T-helper 1 cell (primary cell): ENCODE results near the gene GJA1.
"Not testable (repeated sequence)": the region's sequence is repeated elsewhere in the genome, so short reads cannot be mapped to it uniquely, and the experiment has no call there.

ENCODE experiments used
- DNase-seq, 5 donors: peaks; one replicate each; pipeline ENCODE4 v3.0.0-alpha.2; 2012 to 2020

GJA1 gene

GRCh38 chr6:121437851-121438651, 2.6 kb downstream of the GJA1 start:
- no peak for DNase-seq

GRCh38 chr6:121438869-121439268, 3.4 kb downstream of the GJA1 start:
- no peak for DNase-seq

- DNase-seq: no peak
Measured at GRCh38 chr6:121439475-121439874, 4.0 kb downstream of the GJA1 start.

- no peak for DNase-seq
Measured at GRCh38 chr6:121439926-121440325, 4.5 kb downstream of the GJA1 start.

GRCh38 chr6:121441477-121441876, 6.0 kb downstream of the GJA1 start:
- no peak for DNase-seq

GRCh38 chr6:121442576-121442975, 7.1 kb downstream of the GJA1 start:
- no peak for DNase-seq

- no peak for DNase-seq
Measured at GRCh38 chr6:121443971-121444541, 8.6 kb downstream of the GJA1 start.

GRCh38 chr6:121446705-121447104, 11.3 kb downstream of the GJA1 start:
- not testable (repeated sequence) for DNase-seq

- DNase-seq: not testable (repeated sequence)
Measured at GRCh38 chr6:121447746-121448145, 12.3 kb downstream of the GJA1 start.

GRCh38 chr6:121448528-121448927, 13.1 kb downstream of the GJA1 start:
- DNase-seq: not testable (repeated sequence)

GRCh38 chr6:121449331-121449730, 13.9 kb downstream of the GJA1 start:
- DNase-seq: no peak

- DNase-seq: no peak
Measured at GRCh38 chr6:121450242-121450641, 14.8 kb downstream of the GJA1 start.

- DNase-seq: no peak
Measured at GRCh38 chr6:121451250-121451649, 15.8 kb downstream of the GJA1 start.

GRCh38 chr6:121453191-121453590, 17.7 kb downstream of the GJA1 start:
- no peak for DNase-seq

- DNase-seq: no peak
Measured at GRCh38 chr6:121460170-121460569, 24.7 kb downstream of the GJA1 start.

GRCh38 chr6:121463087-121463486, 27.6 kb downstream of the GJA1 start:
- no peak for DNase-seq

- no peak for DNase-seq
Measured at GRCh38 chr6:121465101-121465500, 29.7 kb downstream of the GJA1 start.

GRCh38 chr6:121479486-121480098, 44.1 kb downstream of the GJA1 start:
- no peak for DNase-seq

- DNase-seq: no peak
Measured at GRCh38 chr6:121480099-121480713, 44.8 kb downstream of the GJA1 start.

GRCh38 chr6:121482004-121482693, 46.7 kb downstream of the GJA1 start:
- DNase-seq: no peak

GRCh38 chr6:121482751-121483150, 47.3 kb downstream of the GJA1 start:
- no peak for DNase-seq

GRCh38 chr6:121485359-121485811, 49.9 kb downstream of the GJA1 start:
- no peak for DNase-seq

- DNase-seq: no peak
Measured at GRCh38 chr6:121491576-121491975, 56.1 kb downstream of the GJA1 start.
